VCaP (cell line): Measurements from ENCODE around the gene MTAP.

Experiments
- H3K27ac ChIP-seq: fragments of 450-650 bp; 2 replicates; pipeline ENCODE4 v1.5.1; 2017
- TF ChIP-seq, protein P1 (sequence below): fragments of 450-650 bp; conservative IDR thresholded peaks from 2 replicates; pipeline ENCODE4 v1.5.1; 2017; ENCODE audit warnings: mild to moderate bottlenecking, moderate library complexity

The MTAP gene

DNA sequence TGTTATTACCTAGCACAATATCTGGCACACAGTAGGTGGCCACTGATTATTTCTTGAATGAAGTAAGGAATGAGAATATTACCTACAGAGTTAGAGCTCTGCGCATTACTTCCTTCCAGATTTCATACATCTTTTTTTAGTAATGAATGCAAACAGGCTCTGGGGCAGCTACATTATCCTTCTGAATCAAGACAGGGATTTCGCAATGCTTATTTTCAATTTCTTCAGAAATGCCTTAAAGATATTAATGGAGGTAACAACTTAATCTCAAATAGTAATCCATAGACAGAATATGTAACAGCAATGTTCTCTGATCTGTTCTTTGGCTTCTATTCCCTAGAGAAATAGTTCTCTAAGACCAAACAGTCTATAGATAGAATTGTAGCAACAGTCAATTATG is 159.1 kb downstream of the MTAP start:
- TF ChIP-seq, protein P1, sequence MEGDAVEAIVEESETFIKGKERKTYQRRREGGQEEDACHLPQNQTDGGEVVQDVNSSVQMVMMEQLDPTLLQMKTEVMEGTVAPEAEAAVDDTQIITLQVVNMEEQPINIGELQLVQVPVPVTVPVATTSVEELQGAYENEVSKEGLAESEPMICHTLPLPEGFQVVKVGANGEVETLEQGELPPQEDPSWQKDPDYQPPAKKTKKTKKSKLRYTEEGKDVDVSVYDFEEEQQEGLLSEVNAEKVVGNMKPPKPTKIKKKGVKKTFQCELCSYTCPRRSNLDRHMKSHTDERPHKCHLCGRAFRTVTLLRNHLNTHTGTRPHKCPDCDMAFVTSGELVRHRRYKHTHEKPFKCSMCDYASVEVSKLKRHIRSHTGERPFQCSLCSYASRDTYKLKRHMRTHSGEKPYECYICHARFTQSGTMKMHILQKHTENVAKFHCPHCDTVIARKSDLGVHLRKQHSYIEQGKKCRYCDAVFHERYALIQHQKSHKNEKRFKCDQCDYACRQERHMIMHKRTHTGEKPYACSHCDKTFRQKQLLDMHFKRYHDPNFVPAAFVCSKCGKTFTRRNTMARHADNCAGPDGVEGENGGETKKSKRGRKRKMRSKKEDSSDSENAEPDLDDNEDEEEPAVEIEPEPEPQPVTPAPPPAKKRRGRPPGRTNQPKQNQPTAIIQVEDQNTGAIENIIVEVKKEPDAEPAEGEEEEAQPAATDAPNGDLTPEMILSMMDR: no peak

DNA sequence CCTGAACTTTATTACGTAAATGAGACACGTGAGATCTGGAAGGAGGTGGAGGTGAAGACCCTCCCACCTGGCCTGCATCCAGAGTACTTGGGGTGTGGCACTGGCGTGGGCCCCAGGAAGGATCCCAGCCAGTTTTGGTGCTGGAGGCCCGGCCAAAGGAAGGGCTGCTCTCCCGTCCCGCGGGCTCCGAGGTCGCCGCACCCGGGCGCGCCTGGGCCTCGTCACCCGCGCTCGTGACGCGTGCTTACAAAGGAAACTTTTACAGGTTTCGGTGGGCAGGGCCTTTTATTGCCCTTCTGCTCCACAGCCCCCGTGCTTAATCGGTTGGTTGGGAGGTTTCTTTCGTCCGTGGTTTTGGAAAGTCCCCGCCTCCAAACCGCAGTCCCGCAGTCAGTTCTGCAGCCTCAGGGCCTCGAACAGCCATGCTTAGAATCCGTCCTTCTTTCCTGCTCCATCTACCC is 162.5 kb downstream of the MTAP start:
- TF ChIP-seq, protein P1: no peak
- H3K27ac ChIP-seq: no peak overlapping the region; the same call in 1 of the 2 replicates

More for the DNA sequence above, 159.1 kb downstream of the MTAP start:
- no peak overlapping the region for H3K27ac ChIP-seq

DNA sequence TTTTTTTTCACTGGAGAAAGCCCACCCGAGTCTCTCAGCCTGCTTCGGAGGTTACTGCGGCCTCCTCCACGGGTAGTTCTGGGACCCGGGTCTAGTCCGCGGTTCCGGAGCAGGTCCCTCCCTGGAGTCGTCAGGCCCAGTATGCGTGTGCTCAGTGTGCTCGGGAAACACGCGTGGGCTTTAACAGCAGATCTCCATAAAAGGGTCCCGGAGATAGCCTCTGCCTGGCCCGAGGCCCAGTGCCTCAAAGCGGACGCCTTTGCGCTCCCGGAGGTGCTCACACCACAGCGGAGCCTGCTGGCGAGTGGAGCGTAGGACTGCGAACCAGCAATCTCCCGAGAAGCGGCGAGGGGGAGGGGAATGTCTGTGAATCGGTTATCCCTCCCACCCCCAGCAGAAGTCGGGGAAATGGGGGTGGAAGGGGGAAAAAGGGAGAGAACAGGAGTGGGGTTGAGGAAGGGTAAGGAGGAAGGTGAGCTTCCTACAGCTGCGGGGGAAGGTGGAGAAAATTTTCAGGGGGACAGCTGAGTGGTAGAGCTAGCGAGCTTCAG is 163.0 kb downstream of the MTAP start:
- H3K27ac ChIP-seq: no peak overlapping the region; the same call in 1 of the 2 replicates
- TF ChIP-seq, protein P1: peak; percentile 85

DNA sequence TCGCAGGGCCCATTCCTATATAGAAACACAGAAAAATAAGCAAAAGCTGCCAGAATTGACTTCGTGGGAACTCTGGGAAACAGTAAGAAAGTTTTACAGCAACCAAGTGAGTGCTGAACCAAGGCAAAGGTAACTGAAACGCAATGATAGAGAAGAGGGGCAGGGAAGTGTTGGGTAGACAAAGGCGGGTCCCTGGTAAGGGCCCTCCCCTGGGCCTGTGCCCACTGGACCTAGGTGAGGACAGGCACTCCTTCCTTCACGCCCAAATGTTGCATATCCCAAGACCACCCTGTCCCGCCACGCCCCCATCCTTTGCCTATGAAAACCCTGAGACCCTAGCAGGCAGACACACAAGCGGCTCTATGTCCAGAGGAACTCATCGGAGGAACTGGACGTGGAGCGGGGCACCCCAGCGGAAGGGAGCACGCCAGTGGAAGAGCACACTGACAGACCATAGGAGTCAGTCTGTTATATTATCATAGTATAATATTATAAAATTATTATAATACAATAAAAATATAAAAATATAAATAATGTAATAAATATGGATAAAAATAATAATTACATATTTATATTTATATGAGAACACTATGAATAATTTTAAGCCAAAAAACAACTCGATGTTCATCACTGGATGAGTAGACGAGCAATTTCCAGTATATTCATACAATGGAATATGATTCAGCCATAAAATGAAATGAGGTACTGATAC is 163.9 kb downstream of the MTAP start:
- TF ChIP-seq, protein P1: no peak
- no peak overlapping the region for H3K27ac ChIP-seq

DNA sequence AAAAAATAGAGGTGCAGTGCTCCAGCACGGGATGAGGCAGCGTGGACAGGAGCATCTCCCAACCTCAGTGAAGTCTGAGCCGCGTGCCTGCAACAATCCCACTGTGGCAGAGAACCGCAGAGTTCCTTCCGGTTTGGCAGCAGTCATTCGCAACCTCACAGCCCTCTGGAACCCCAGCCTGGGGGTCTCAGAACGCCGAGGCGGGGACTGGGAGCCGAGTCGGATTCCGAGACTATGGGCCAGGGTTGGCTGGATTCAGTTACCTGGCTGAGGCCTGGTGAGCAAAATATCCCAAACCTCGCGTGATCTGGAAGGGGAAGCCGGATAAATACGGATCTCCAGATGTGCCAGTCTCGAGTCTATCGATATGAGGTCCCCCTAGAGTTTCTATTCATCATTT is 164.7 kb downstream of the MTAP start:
- TF ChIP-seq, protein P1: no peak
- no peak overlapping the region for H3K27ac ChIP-seq

DNA sequence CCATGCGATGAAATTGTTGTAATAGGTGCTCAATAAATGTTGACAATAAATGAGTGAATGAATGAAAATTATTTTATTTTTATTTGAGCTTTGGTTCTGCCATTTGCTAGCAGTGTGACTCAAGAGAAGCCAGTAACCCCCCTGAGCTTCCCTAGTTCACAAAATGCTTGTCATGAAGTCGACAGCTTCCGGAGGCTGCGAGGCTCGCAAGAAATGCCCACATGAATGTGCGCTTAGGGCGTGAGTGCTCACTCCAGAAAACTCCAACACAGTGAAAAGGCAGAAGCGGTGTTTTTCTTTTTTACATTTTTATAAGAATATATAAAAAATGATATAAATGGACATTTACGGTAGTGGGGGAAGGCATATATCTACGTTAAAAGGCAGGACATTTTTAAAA is 165.3 kb downstream of the MTAP start:
- H3K27ac ChIP-seq: no peak overlapping the region
- TF ChIP-seq, protein P1: no peak

DNA sequence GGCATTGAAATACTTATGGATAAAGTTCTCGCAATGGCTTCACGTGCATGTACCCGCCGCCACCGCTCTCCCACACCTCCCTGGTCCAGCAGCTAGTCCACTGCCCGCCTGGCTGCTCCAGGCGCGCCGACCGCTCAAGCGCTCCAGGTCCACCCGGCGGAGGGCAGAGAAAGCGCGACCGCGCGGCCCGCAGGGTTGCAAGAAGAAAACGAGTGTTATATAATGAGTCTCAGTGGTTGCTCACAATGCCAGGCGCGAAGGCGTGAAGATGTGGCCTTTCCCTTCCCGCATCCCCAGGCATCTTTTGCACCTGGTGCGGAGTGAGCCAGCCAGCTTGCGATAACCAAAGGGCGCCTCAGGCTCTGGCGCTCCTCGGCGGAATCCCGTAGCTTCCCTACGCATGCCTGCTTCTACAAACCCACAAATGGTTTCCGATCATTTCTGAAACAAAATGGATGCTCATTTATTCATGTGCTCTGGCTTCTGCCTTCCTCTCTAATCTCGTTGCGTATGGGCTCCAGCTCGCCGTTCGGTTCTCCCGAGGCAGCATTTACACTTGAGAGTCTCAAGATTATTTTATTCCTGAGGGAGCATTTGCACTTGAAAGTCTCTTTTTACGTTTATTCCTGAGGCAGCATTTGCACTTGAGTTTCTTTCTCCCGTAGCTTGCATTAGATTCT is 166.0 kb downstream of the MTAP start:
- TF ChIP-seq, protein P1: no peak
- no peak overlapping the region for H3K27ac ChIP-seq
